GM12878 (cell line): ENCODE data around the gene NOM1. TPM values are rescaled to one million over a fixed set of nuclear protein-coding genes. Genes with fewer than 3 reads are reported as not detected.

Source experiments
- ATAC-seq: fragments of 200-7000 bp; cut with Tn5 transposase; 3 replicates; pipeline ENCODE4 v1.9.1; 2020; ENCODE audit warnings: mild to moderate bottlenecking, moderate library complexity
- BruUV-seq: library from RNA; stranded (reverse); fragments of 400-500 nt; replicated peaks from 2 replicates; lab custom pipeline; 2021; lab: Mats Ljungman, UMichigan
- CTCF ChIA-PET: fragments of 300-600 bp; sonication (Branson Sonifier 250); formaldehyde crosslinking; extraction: SDS; loops from one replicate; lab custom pipeline; 2021; ENCODE audit warnings: inconsistent platforms; lab: Yijun Ruan, JAX
- POLR2A ChIA-PET: fragments of 350-600 bp; formaldehyde crosslinking; extraction: SDS; loops from one replicate; lab custom pipeline; 2021; ENCODE audit warnings: inconsistent platforms; lab: Charles Lee
- RAD21 ChIA-PET: fragments of 300-600 bp; sonication (Branson Sonifier 250); formaldehyde crosslinking; loops from one replicate; lab custom pipeline; 2023; ENCODE audit warnings: antibody characterized with exemption; ENCODE audit not compliant: unreplicated experiment; lab: Charles Lee
- SMC1A ChIA-PET: fragments of 300-600 bp; sonication (Branson Sonifier 250); formaldehyde crosslinking; loops from one replicate; lab custom pipeline; 2023; ENCODE audit not compliant: unreplicated experiment, uncharacterized antibody; lab: Charles Lee
- DNase-seq: peaks from one replicate; pipeline ENCODE4 v3.0.0-alpha.2; 2011; ENCODE audit warnings: low read depth, low spot score
- FAIRE-seq: peaks from 3 replicates; lab custom pipeline; 2011; peaks lifted over from hg19 to GRCh38; lab: Jason Lieb, UNC
- H2AFZ ChIP-seq: 2 replicates; pipeline ENCODE4 v1.6.0; 2011; ENCODE audit warnings: low read depth, low read length, control low read depth; ENCODE audit not compliant: control insufficient read depth
- H3K27ac ChIP-seq: 2 replicates; pipeline ENCODE4 v1.5.1; 2011; ENCODE audit warnings: control low read depth; ENCODE audit not compliant: control insufficient read depth, insufficient read depth
- H3K27me3 ChIP-seq, 2 experiments: replicated peaks in 1 of 2; 2 replicates each; pipeline versions ENCODE4 v1.6.0 to v1.6.1; 2011; ENCODE audit warnings: low read length in 1 of 2; ENCODE audit not compliant: control insufficient read depth in 2 of 2, insufficient read depth in 2 of 2
- H3K36me3 ChIP-seq, 2 experiments: 2 replicates each; pipeline ENCODE4 v1.5.1; 2011; ENCODE audit warnings: low read length in 1 of 2; ENCODE audit not compliant: control insufficient read depth in 2 of 2, insufficient read depth in 2 of 2
- H3K4me1 ChIP-seq: 2 replicates; pipeline ENCODE4 v1.6.1; 2011; ENCODE audit warnings: mild to moderate bottlenecking, low read length, moderate library complexity, mixed read lengths; ENCODE audit not compliant: control insufficient read depth, insufficient read depth
- H3K4me2 ChIP-seq: 2 replicates; pipeline ENCODE4 v1.6.0; 2011; ENCODE audit warnings: control low read depth; ENCODE audit not compliant: control insufficient read depth, insufficient read depth
- H3K4me3 ChIP-seq: fragments of 200-600 bp; sonication (generic); 2 replicates; pipeline ENCODE4 v1.5.1; 2016
- H3K79me2 ChIP-seq: 2 replicates; pipeline ENCODE4 v1.6.0; 2011; ENCODE audit warnings: low read length; ENCODE audit not compliant: control insufficient read depth, insufficient read depth
- H3K9ac ChIP-seq: 2 replicates; pipeline ENCODE4 v1.8.0; 2011; ENCODE audit warnings: low read length, control low read depth, mixed read lengths; ENCODE audit not compliant: control insufficient read depth, insufficient read depth
- H3K9me3 ChIP-seq: replicated peaks from 3 replicates; pipeline ENCODE4 v1.5.1; 2011; ENCODE audit warnings: mild to moderate bottlenecking, low read length; ENCODE audit not compliant: control insufficient read depth, insufficient read depth
- H4K20me1 ChIP-seq: 2 replicates; pipeline ENCODE4 v1.6.0; 2011; ENCODE audit not compliant: control insufficient read depth, insufficient read depth
- ATF7 ChIP-seq: fragments of 450-650 bp; IDR thresholded peaks from 2 replicates; pipeline ENCODE4 v1.6.1; 2016; ENCODE audit warnings: low read depth, mild to moderate bottlenecking
- DPF2 ChIP-seq: fragments of 450-650 bp; IDR thresholded peaks from 2 replicates; pipeline ENCODE4 v1.6.1; 2017; ENCODE audit warnings: mild to moderate bottlenecking
- IKZF1 ChIP-seq: fragments of 450-650 bp; conservative IDR thresholded peaks from 2 replicates; pipeline ENCODE4 v1.6.1; 2017; ENCODE audit warnings: antibody characterized with exemption, mild to moderate bottlenecking
- JUND ChIP-seq: IDR thresholded peaks from 2 replicates; pipeline ENCODE4 v1.6.1; 2012; ENCODE audit warnings: low read depth, mild to moderate bottlenecking, low read length, improper control_type of control experiment, moderate library complexity
- MTA2 ChIP-seq: fragments of 450-650 bp; IDR thresholded peaks from 2 replicates; pipeline ENCODE4 v1.6.1; 2016; ENCODE audit warnings: low read depth, mild to moderate bottlenecking, moderate library complexity
- MYB ChIP-seq: fragments of 150-350 bp; IDR thresholded peaks from 2 replicates; pipeline ENCODE4 v1.6.1; 2014; ENCODE audit warnings: mild to moderate bottlenecking, low read depth, low read length, borderline replicate concordance
- SMC3 ChIP-seq: IDR thresholded peaks from 2 replicates; pipeline ENCODE4 v1.6.1; 2011; ENCODE audit warnings: low read length, improper control_type of control experiment, borderline replicate concordance
- TBL1XR1 ChIP-seq: IDR thresholded peaks from 2 replicates; pipeline ENCODE4 v1.6.1; 2012; ENCODE audit warnings: low read depth, low read length, improper control_type of control experiment
- TCF12 ChIP-seq: IDR thresholded peaks from 2 replicates; pipeline ENCODE4 v1.6.1; 2011; ENCODE audit warnings: low read depth, mild to moderate bottlenecking, low read length
- WGBS: methylation state at CpG from one replicate; pipeline ENCODE4 v1.1.6; 2016; ENCODE audit warnings: low lambda C conversion rate; ENCODE audit not compliant: insufficient replicate concordance, insufficient coverage; ENCODE audit errors: missing lambda C conversion rate; 5-methylcytosine and 5-hydroxymethylcytosine counted together
- in situ Hi-C: fragments of 300-500 bp; cut with MboI; formaldehyde crosslinking; loops from 9 replicates; pipeline ENCODE4 v1.14.3; 2018; ENCODE audit warnings: mixed read lengths
- intact Hi-C: fragments of 100-400 bp; cut with micrococcal nuclease; formaldehyde crosslinking; loops from one replicate; pipeline ENCODE4 v1.14.2; 2022; ENCODE audit not compliant: unreplicated experiment
- polyA plus RNA-seq, 11 experiments: library from polyadenylated mRNA; depleted of rRNA in 4 of 11; unstranded in 6 of 11; stranded (reverse) in 5 of 11; fragments of >200 nt; fragmentation: Nextera tagmentation in 4 of 11; fragmentation: Illumina TruSeq in 1 of 11; extraction: Ambion mirVana in 4 of 11; extraction: Trizol in 1 of 11; gene quantifications; 1 replicate in 1 of 11; 2 replicates in 10 of 11; pipeline versions ENCODE4 v1.2.1 to v1.2.3, GENCODE V29; 2011 to 2016; ENCODE audit warnings: inconsistent platforms in 2 of 11, missing spikeins in 2 of 11, low read depth in 1 of 11
- total RNA-seq, 4 experiments: library from RNA; depleted of rRNA in 3 of 4; stranded (reverse); fragments of >200 nt in 3 of 4; fragmentation: Illumina TruSeq in 1 of 4; extraction: Trizol in 1 of 4; gene quantifications; 2 replicates each; pipeline versions ENCODE4 v1.2.1 to v1.2.3, GENCODE V29; 2013 to 2021
- TF ChIP-seq, protein P1 (sequence below): fragments of 450-650 bp; IDR thresholded peaks from 2 replicates; pipeline ENCODE4 v1.6.1; 2017; ENCODE audit warnings: low read depth, mild to moderate bottlenecking, moderate library complexity
- TF ChIP-seq, protein P2 (sequence below): IDR thresholded peaks from 2 replicates; pipeline ENCODE4 v1.6.1; 2011; ENCODE audit warnings: mild to moderate bottlenecking, low read depth, low read length, moderate library complexity; ENCODE audit not compliant: insufficient replicate concordance
- TF ChIP-seq, protein P3 (sequence below): fragments of 450-650 bp; IDR thresholded peaks from 2 replicates; pipeline ENCODE4 v1.6.1; 2016; ENCODE audit warnings: mild to moderate bottlenecking
- TF ChIP-seq, protein P4 (sequence below): fragments of 450-650 bp; IDR thresholded peaks from 2 replicates; pipeline ENCODE4 v1.6.1; 2017; ENCODE audit warnings: mild to moderate bottlenecking, low read depth, inconsistent platforms; ENCODE audit not compliant: poor library complexity, severe bottlenecking

The NOM1 gene
- total and polyA plus RNA-seq, 10 of the 15 experiments (the other 5 are each of a cell fraction or from before 2014, with no cell fraction given), result 2.9 to 21.3 (median 17.8) TPM

DNA sequence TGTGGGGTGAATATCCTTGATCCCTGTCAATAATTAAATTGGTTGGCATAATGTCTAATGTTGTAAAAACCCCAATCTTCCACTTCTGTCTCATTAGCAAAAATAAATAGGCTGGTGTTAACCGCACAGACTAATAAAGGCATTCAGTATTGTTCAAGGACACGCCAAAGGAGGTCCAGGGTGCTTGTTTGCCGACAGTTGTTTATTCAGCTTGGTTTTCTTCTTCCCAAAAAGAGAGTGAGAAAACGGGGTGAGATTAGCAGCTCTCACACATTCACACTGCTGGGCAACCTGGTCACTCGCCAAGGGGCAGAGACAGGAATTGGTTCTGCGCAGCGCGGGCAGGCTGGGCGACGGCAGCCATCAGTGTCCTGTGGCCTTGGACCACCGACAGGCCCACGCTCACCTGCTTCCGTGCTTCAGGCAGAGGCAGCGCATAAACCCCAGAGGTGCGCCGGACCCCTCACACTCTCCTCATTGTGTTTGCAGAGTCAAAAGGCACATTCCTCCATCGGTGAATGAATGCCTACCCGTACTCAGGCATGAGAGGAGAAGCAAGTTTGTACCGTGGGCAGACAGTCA, 30.3 kb upstream of the NOM1 start:
- WGBS, result 13% methylated on average over 19 of the region's 19 CpGs
- H3K27ac ChIP-seq, result no peak overlapping the region
- RAD21 ChIA-PET, result interaction anchor here (1.6 kb wide), 1 partner anchor 26 kb away, joined by 3 read pairs; the partner anchor contains the start of gene LMBR1
- no peak overlapping the region for H3K9ac ChIP-seq
- intact Hi-C loops (loop anchor here (2.0 to 5.0 kb wide), 2 partner anchors 26 to 1622 kb away; partner anchors contain the start of genes INSIG1 and LMBR1), in situ Hi-C loops (no loop called here)
- no peak for DNase-seq
- no TSS peak for BruUV-seq
- H3K79me2 ChIP-seq, result no peaks in the 10 kb centered on the region
- CTCF ChIA-PET, result interaction anchor here (1.1 kb wide), 2 partner anchors 19 to 331 kb away, joined by 3 read pairs; no protein-coding TSS in a partner anchor
- SMC1A ChIA-PET, result interaction anchor here (1.2 to 1.8 kb wide), 2 partner anchors 11 to 26 kb away, joined by 4 to 5 read pairs; partner anchors contain the start of gene LMBR1
- H3K4me3 ChIP-seq, result no peak overlapping the region
- H3K36me3 ChIP-seq, result no peaks in the 10 kb centered on the region
- no peak overlapping the region for H2AFZ ChIP-seq
- no peaks in the 10 kb centered on the region; a peak in 1 of 4 replicates for H3K27me3 ChIP-seq
- no peak for FAIRE-seq
- peak; percentile 67 for ATAC-seq
- H4K20me1 ChIP-seq, result no peaks in the 10 kb centered on the region
- no peaks in the 10 kb centered on the region; the same call in 2 of the 3 replicates for H3K9me3 ChIP-seq
- no peak overlapping the region; the same call in 1 of the 2 replicates for H3K4me2 ChIP-seq
- POLR2A ChIA-PET, result interaction anchor here (1.5 kb wide), 1 partner anchor 88 kb away, joined by 3 read pairs; no protein-coding TSS in a partner anchor
- H3K4me1 ChIP-seq, result peaks cover 18% of the 10 kb centered on the region
- peak; percentile 95 for TF ChIP-seq DPF2
- TF ChIP-seq, protein P1, sequence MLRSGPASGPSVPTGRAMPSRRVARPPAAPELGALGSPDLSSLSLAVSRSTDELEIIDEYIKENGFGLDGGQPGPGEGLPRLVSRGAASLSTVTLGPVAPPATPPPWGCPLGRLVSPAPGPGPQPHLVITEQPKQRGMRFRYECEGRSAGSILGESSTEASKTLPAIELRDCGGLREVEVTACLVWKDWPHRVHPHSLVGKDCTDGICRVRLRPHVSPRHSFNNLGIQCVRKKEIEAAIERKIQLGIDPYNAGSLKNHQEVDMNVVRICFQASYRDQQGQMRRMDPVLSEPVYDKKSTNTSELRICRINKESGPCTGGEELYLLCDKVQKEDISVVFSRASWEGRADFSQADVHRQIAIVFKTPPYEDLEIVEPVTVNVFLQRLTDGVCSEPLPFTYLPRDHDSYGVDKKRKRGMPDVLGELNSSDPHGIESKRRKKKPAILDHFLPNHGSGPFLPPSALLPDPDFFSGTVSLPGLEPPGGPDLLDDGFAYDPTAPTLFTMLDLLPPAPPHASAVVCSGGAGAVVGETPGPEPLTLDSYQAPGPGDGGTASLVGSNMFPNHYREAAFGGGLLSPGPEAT, result peak; percentile 70
- TF ChIP-seq TBL1XR1, result no peak
- no peak for TF ChIP-seq TCF12
- TF ChIP-seq IKZF1, result peak; percentile 84
- no peak for TF ChIP-seq MYB
- TF ChIP-seq SMC3, result no peak
- TF ChIP-seq, protein P2, sequence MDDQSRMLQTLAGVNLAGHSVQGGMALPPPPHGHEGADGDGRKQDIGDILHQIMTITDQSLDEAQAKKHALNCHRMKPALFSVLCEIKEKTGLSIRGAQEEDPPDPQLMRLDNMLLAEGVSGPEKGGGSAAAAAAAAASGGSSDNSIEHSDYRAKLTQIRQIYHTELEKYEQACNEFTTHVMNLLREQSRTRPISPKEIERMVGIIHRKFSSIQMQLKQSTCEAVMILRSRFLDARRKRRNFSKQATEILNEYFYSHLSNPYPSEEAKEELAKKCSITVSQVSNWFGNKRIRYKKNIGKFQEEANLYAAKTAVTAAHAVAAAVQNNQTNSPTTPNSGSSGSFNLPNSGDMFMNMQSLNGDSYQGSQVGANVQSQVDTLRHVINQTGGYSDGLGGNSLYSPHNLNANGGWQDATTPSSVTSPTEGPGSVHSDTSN, result peak; percentile 47
- 0 out of 2 replicates have a peak, but pooled peaks have one; percentile 34 for TF ChIP-seq JUND
- peak; percentile 100 for TF ChIP-seq MTA2
- peak; percentile 77 for TF ChIP-seq ATF7
- TF ChIP-seq, protein P3, sequence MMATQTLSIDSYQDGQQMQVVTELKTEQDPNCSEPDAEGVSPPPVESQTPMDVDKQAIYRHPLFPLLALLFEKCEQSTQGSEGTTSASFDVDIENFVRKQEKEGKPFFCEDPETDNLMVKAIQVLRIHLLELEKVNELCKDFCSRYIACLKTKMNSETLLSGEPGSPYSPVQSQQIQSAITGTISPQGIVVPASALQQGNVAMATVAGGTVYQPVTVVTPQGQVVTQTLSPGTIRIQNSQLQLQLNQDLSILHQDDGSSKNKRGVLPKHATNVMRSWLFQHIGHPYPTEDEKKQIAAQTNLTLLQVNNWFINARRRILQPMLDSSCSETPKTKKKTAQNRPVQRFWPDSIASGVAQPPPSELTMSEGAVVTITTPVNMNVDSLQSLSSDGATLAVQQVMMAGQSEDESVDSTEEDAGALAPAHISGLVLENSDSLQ, result peak; percentile 49; the same call in 1 of the 2 replicates
- TF ChIP-seq, protein P4, sequence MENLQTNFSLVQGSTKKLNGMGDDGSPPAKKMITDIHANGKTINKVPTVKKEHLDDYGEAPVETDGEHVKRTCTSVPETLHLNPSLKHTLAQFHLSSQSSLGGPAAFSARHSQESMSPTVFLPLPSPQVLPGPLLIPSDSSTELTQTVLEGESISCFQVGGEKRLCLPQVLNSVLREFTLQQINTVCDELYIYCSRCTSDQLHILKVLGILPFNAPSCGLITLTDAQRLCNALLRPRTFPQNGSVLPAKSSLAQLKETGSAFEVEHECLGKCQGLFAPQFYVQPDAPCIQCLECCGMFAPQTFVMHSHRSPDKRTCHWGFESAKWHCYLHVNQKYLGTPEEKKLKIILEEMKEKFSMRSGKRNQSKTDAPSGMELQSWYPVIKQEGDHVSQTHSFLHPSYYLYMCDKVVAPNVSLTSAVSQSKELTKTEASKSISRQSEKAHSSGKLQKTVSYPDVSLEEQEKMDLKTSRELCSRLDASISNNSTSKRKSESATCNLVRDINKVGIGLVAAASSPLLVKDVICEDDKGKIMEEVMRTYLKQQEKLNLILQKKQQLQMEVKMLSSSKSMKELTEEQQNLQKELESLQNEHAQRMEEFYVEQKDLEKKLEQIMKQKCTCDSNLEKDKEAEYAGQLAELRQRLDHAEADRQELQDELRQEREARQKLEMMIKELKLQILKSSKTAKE, result peak; percentile 69
